Activated CD8-positive, alpha-beta T cell treated with anti-CD3 and anti-CD28 coated beads for 36 hours (primary cell): ENCODE results near the gene FLRT2. TPM values are rescaled to one million over a fixed set of nuclear protein-coding genes. Genes with fewer than 3 reads are reported as not detected.

ENCODE experiments used
- ATAC-seq: fragments of 200-7000 bp; cut with Tn5 transposase; one replicate; pipeline ENCODE4 v1.10.0; 2021; ENCODE audit warnings: mild to moderate bottlenecking, moderate library complexity
- CTCF ChIA-PET: fragments of 350-600 bp; sonication (Branson Sonifier 250); formaldehyde crosslinking; loops from one replicate; lab custom pipeline; 2021; ENCODE audit warnings: antibody characterized with exemption; lab: Charles Lee
- POLR2A ChIA-PET: fragments of 350-600 bp; sonication (Branson Sonifier 250); formaldehyde crosslinking; loops from one replicate; lab custom pipeline; 2021; ENCODE audit warnings: antibody characterized with exemption; lab: Charles Lee
- DNase-seq: peaks from one replicate; pipeline ENCODE4 v3.0.0-alpha.2; 2020
- H3K27ac Mint-ChIP-seq: one replicate; pipeline ENCODE4 v1.8.0; 2021; ENCODE audit warnings: mild to moderate bottlenecking, mixed read lengths
- H3K27me3 Mint-ChIP-seq: one replicate; pipeline ENCODE4 v1.8.0; 2021; ENCODE audit warnings: mixed read lengths
- H3K36me3 Mint-ChIP-seq: one replicate; pipeline ENCODE4 v1.8.0; 2021; ENCODE audit warnings: low read depth, mixed read lengths
- H3K4me1 Mint-ChIP-seq: one replicate; pipeline ENCODE4 v1.8.0; 2021; ENCODE audit warnings: low read depth, mixed read lengths
- H3K4me3 Mint-ChIP-seq: one replicate; pipeline ENCODE4 v1.8.0; 2021; ENCODE audit warnings: mild to moderate bottlenecking, moderate library complexity, mixed read lengths
- H3K9me3 Mint-ChIP-seq: one replicate; pipeline ENCODE4 v1.8.0; 2021; ENCODE audit warnings: mixed read lengths
- CTCF ChIP-seq: fragments of 200-600 bp; IDR thresholded peaks from one replicate; pipeline ENCODE4 v1.8.0; 2022; ENCODE audit warnings: antibody characterized with exemption, mild to moderate bottlenecking
- intact Hi-C: fragments of 100-400 bp; cut with micrococcal nuclease; formaldehyde crosslinking; loops from one replicate; pipeline ENCODE4 v1.10.0; 2022
- total RNA-seq, 2 experiments: library from RNA; stranded (reverse); gene quantifications; one replicate each; pipeline ENCODE4 v1.2.3, GENCODE V29; 2021

Gene FLRT2
- total RNA-seq, 2 experiments from 2014 or later, result not detected

DNA sequence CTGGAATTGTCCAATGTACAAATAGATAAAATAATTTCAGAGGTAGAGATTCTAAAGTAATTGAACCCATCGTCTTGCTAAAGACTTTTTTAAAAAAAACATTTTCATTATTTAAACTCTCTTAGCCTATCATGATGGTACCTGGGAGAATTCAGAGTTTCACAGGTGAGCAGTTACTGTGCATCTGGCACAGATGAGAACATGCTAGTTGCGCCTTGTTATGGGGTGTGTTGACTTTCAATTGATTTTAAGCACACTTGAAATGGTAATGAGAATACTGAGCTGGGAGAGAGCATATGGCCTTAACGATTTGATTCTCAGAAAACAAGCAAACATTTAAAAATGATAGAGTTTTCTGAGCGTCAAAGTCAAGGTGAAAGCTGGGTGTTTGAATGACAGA lies 66.6 kb downstream of the FLRT2 start:
- Mint-ChIP-seq H3K27ac (no peak overlapping the region), H3K4me3 (no peak overlapping the region), H3K27me3 (no peaks in the 10 kb centered on the region), H3K36me3 (no peaks in the 10 kb centered on the region), H3K4me1 (no peaks in the 10 kb centered on the region), H3K9me3 (peaks cover 4% of the 10 kb centered on the region)
- ATAC-seq, result no peak
- ChIA-PET CTCF (interaction anchor here (2.6 kb wide), 1 partner anchor 9 kb away, joined by 5 read pairs; no protein-coding TSS in a partner anchor), POLR2A (no interaction called here)
- DNase-seq, result no peak
- intact Hi-C loops, result no loop called here
- no peak for TF ChIP-seq CTCF

DNA sequence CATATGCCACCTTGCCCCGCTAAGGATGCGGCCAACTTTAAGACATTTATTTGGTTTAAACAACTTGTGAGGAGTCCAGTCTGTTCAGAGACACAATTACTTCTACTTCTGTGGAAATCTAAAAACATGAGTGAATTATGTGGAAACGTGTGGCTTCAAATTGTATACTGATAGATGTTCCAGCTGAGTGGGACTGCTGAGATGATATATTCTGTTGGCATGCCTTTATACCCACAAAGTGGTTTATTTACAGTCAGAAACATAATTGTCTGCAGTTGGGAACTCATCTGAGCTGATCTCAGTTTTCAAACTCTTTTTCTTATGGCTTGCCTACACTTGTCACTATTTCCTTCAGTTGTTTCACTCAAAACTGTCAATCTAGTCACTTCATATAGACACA lies 67.8 kb downstream of the FLRT2 start:
- Mint-ChIP-seq H3K27ac (no peak overlapping the region), H3K9me3 (peaks cover 4% of the 10 kb centered on the region), H3K27me3 (no peaks in the 10 kb centered on the region), H3K4me3 (no peak overlapping the region), H3K4me1 (no peaks in the 10 kb centered on the region), H3K36me3 (no peaks in the 10 kb centered on the region)
- DNase-seq (no peak), ATAC-seq (no peak)
- CTCF ChIA-PET, result interaction anchor here (2.6 kb wide), 1 partner anchor 10 kb away, joined by 5 read pairs; no protein-coding TSS in a partner anchor
- intact Hi-C loops, result no loop called here
- POLR2A ChIA-PET, result no interaction called here
- no peak for TF ChIP-seq CTCF

DNA sequence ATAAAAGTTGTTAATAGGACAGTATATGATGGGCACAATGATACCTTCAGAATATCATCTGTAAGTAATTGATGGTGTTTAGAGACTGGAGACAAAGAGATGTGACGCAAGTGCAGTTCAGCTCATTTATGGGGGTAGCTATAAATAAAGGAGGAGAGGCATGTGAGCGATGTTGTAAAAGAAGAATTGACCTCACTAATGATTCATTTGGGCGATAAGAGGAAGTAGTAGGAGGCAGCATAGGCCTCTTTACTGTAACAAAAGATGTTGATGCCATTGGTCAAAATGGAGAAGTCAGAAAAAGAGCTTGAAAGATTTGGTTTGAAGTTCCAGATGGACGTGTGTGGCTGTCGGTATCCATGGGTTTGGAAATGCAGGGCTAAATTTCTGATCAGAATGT lies 70.0 kb downstream of the FLRT2 start:
- no peak for TF ChIP-seq CTCF
- Mint-ChIP-seq H3K27me3 (no peaks in the 10 kb centered on the region), H3K4me1 (no peaks in the 10 kb centered on the region), H3K36me3 (no peaks in the 10 kb centered on the region), H3K9me3 (peaks cover 4% of the 10 kb centered on the region), H3K4me3 (no peak overlapping the region), H3K27ac (no peak overlapping the region)
- ChIA-PET POLR2A (no interaction called here), CTCF (no interaction called here)
- intact Hi-C loops, result no loop called here
- no peak for ATAC-seq
- DNase-seq, result no peak

- Mint-ChIP-seq H3K4me1 (no peaks in the 10 kb centered on the region), H3K36me3 (no peaks in the 10 kb centered on the region), H3K27me3 (no peaks in the 10 kb centered on the region), H3K4me3 (no peak overlapping the region), H3K9me3 (peaks cover under 1% of the 10 kb centered on the region), H3K27ac (no peak overlapping the region)
- ATAC-seq (no peak), DNase-seq (no peak)
- no peak for TF ChIP-seq CTCF
- intact Hi-C loops, result no loop called here
- POLR2A ChIA-PET, result no interaction called here
- CTCF ChIA-PET, result no interaction called here
Observed at GRCh38 chr14:85601246-85601645, 71.3 kb downstream of the FLRT2 start.

- TF ChIP-seq CTCF, result no peak
- Mint-ChIP-seq H3K4me1 (no peaks in the 10 kb centered on the region), H3K9me3 (no peaks in the 10 kb centered on the region), H3K27ac (no peak overlapping the region), H3K36me3 (no peaks in the 10 kb centered on the region), H3K4me3 (no peak overlapping the region), H3K27me3 (no peaks in the 10 kb centered on the region)
- ATAC-seq (no peak), DNase-seq (no peak)
- intact Hi-C loops, result no loop called here
- ChIA-PET CTCF (no interaction called here), POLR2A (no interaction called here)
Observed at GRCh38 chr14:85601690-85602089, 71.7 kb downstream of the FLRT2 start.
